Ovary (tissue), 9 donors: Measurements from ENCODE around the gene CNNM3. TPM values are rescaled to one million over a fixed set of nuclear protein-coding genes. Genes with fewer than 3 reads are reported as not detected.

ENCODE experiments used
- DNase-seq, 5 donors: peaks; one replicate each; pipeline ENCODE4 v3.0.0-alpha.2; 2019 to 2020
- H3K27ac ChIP-seq, 2 donors: fragments of 200-600 bp; one replicate each; pipeline versions ENCODE4 v1.5.1 to v1.8.0; 2019 to 2022
- H3K27me3 ChIP-seq: fragments of 200-600 bp; one replicate; pipeline ENCODE4 v1.8.0; 2022
- H3K36me3 ChIP-seq: fragments of 200-600 bp; sonication (generic); one replicate; pipeline ENCODE4 v1.5.1; 2019
- H3K4me1 ChIP-seq: one replicate; pipeline ENCODE4 v1.8.1; 2013; ENCODE audit warnings: mild to moderate bottlenecking, moderate library complexity; ENCODE audit not compliant: insufficient read depth
- H3K4me3 ChIP-seq: fragments of 200-600 bp; sonication (generic); one replicate; pipeline ENCODE4 v1.5.1; 2017
- H3K9me3 ChIP-seq, 2 donors: fragments of 200-600 bp in 1 of 2; sonication (generic) in 1 of 2; one replicate each; pipeline versions ENCODE4 v1.5.1 to v1.8.1; 2013 to 2019; ENCODE audit warnings: mild to moderate bottlenecking in 1 of 2, moderate library complexity in 1 of 2
- CTCF ChIP-seq, 3 donors: fragments of 450-650 bp in 2 of 3; fragments of 200-600 bp in 1 of 3; IDR thresholded peaks; one replicate each; pipeline versions ENCODE4 v1.5.1 to v1.8.0; 2016 to 2022; ENCODE audit warnings: antibody characterized with exemption in 3 of 3, mild to moderate bottlenecking in 1 of 3
- EP300 ChIP-seq: sonication (generic); formaldehyde crosslinking; IDR thresholded peaks from one replicate; pipeline ENCODE4 v1.6.1; 2017; ENCODE audit warnings: antibody characterized with exemption
- POLR2A ChIP-seq: fragments of 450-650 bp; IDR thresholded peaks from one replicate; pipeline ENCODE4 v1.6.1; 2017; ENCODE audit warnings: antibody characterized with exemption, mild to moderate bottlenecking, moderate library complexity
- WGBS, 3 donors: extraction: QIAGEN DNeasy Blood & Tissue Kit in 1 of 3; methylation state at CpG; one replicate each; pipeline versions ENCODE4 v1.1.5 to v1.1.7; 2013 to 2017; 5-methylcytosine and 5-hydroxymethylcytosine counted together
- intact Hi-C, 4 donors: fragments of 100-400 bp; cut with DNase I; formaldehyde crosslinking; loops; one replicate each; pipeline versions ENCODE4 v1.11.0 to v1.15.1; 2022 to 2023
- polyA plus RNA-seq, 2 donors: library from polyadenylated mRNA; stranded (reverse); fragments of 200-250 nt in 1 of 2; fragments of 350-450 nt in 1 of 2; fragmentation: Illumina TruSeq in 1 of 2; extraction: RNeasy Lipid Tissue Mini Kit (QIAGEN cat#74804) in 1 of 2; gene quantifications; one replicate each; pipeline ENCODE4 v1.2.3, GENCODE V29; 2013 to 2014
- total RNA-seq, 7 donors: library from RNA; depleted of rRNA in 2 of 7; stranded (reverse); fragments of >200 nt in 2 of 7; fragmentation: NEBNext Ultra II Directional in 3 of 7; extraction: Animal tissue kit (Norgen Biotek cat#: 25700) in 3 of 7; gene quantifications; one replicate each; pipeline versions ENCODE4 v1.1.0 to v1.2.4, GENCODE V29; 2016 to 2023
- donor health status: DM: no; HTN: no; CAD: no; lungs with moderate emphysema.
- donor health status: DM: no; HTN: no; CAD: no.
- donor health status: Bipolar disorder and iron deficiency.
- donor health status: DM: yes; HTN: yes; CAD: no.
- donor health status: DM: no; HTN: no; CAD: no.
- donor health status: DM: yes; HTN: yes; CAD: no.

Gene CNNM3
- total and polyA plus RNA-seq, 9 donors, result 13.0 to 23.1 (median 16.6) TPM

DNA sequence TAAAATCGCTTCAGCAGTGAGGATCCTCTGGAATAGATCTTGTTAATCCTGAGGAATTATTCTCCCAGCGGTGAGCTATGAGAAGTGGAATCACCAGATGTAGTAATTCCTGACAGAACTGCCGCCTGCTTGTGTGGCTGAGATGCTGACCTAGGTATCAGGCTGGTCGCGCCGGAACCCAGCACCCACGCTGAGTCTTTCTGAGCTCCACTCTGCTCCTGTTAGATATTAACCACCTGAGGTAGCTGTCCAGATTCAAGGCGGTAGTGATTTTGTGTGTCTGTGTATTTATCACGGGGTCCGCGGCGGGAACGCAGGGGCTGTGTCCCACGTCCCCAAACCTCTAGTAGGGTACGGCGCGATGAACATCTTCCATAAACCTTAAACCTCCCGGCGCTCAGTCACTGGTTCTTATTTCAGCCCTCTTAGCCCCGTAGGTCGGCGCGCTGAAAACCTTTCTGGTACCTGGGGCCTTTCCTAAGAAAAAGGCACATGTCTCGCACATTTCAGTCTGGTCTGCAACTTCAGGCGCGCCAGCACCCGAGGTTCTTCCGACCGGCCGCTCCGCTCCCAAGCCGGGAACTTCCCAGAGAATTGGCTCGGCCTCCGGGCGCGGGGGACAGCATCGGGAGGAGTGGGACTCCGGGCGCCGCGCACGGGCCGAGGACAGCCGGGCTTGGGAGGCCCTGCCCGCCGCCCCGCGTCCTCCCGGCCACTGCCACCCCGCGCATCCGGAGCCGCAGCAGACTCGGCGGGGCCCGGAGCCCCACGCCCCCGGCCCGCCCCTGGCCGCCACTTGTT is 542 bp upstream of the CNNM3 start:
- peak overlapping the region; percentile 69 to 93 for H3K27ac ChIP-seq
- TF ChIP-seq EP300 (no peak), POLR2A (no peak), CTCF (IDR thresholded peaks at IDR 0.05) (no peak)
- H3K36me3 ChIP-seq, result no peaks in the 10 kb centered on the region
- 1 to 3% (median 2%) methylated on average over 39 to 60 of the region's 60 CpGs for WGBS, 3 donors
- peak overlapping the region; percentile 70 for H3K4me3 ChIP-seq
- H3K9me3 ChIP-seq, result no peaks in the 10 kb centered on the region
- intact Hi-C loops, result no loop called here
- DNase-seq, result no peak
- H3K27me3 ChIP-seq, result no peaks in the 10 kb centered on the region
- peaks cover 19% of the 10 kb centered on the region for H3K4me1 ChIP-seq

GRCh38 chr2:96816836-96817702 is 1.0 kb downstream of the CNNM3 start:
- DNase-seq, result peak in 1 of 5 donors; percentile 43
- peak overlapping the region in 1 of 2 donors; percentile 68 for H3K27ac ChIP-seq
- no peaks in the 10 kb centered on the region for H3K36me3 ChIP-seq
- no peak for TF ChIP-seq CTCF (IDR thresholded peaks at IDR 0.05)
- no peak for TF ChIP-seq EP300
- TF ChIP-seq POLR2A, result no peak
- H3K9me3 ChIP-seq, result no peaks in the 10 kb centered on the region
- H3K4me3 ChIP-seq, result peak overlapping the region; percentile 70
- H3K4me1 ChIP-seq, result peaks cover 17% of the 10 kb centered on the region
- whole genome bisulfite sequencing, 3 donors, result 2% methylated on average over 44 to 89 of the region's 89 CpGs
- intact Hi-C loops, result no loop called here
- no peaks in the 10 kb centered on the region for H3K27me3 ChIP-seq

DNA sequence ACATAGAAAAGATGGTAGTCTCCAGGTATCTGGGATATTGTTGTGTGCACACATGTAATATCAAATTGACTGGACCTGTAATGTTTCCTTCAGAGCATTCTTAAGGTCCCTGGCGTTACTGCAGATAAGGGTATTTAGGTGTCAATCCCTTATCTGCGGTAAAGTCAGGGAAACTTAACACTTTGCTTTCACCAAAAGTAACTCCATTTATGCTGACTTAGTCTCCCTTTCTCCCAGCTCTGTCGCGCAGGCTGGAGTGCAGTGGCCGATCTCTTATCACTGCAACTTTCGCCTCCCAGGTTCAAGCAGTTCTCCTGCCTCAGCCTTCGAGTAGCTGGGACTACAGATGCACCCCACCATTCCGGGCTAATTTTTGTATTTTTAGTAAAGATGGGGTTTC is 1.8 kb downstream of the CNNM3 start:
- WGBS, 3 donors, result 78 to 86% (median 85%) methylated on average over 8 of the region's 8 CpGs
- Histone ChIP-seq H3K4me1 (peaks cover 17% of the 10 kb centered on the region), H3K27me3 (no peaks in the 10 kb centered on the region), H3K27ac (no peak overlapping the region), H3K4me3 (peak overlapping the region; percentile 70), H3K36me3 (no peaks in the 10 kb centered on the region), H3K9me3 (no peaks in the 10 kb centered on the region)
- intact Hi-C loops, result no loop called here
- no peak for DNase-seq
- TF ChIP-seq CTCF (IDR thresholded peaks at IDR 0.05), result no peak
- TF ChIP-seq POLR2A, result no peak
- no peak for TF ChIP-seq EP300

- Histone ChIP-seq H3K27ac (no peak overlapping the region), H3K36me3 (no peaks in the 10 kb centered on the region), H3K4me1 (peaks cover 20% of the 10 kb centered on the region), H3K4me3 (no peak overlapping the region), H3K27me3 (no peaks in the 10 kb centered on the region), H3K9me3 (no peaks in the 10 kb centered on the region)
- intact Hi-C loops, result no loop called here
- DNase-seq, result no peak
- TF ChIP-seq CTCF (IDR thresholded peaks at IDR 0.05) (no peak), EP300 (no peak), POLR2A (no peak)
- 75 to 86% (median 85%) methylated on average over 10 of the region's 10 CpGs for WGBS, 3 donors
Measured at GRCh38 chr2:96819128-96819875, 3.2 kb downstream of the CNNM3 start.
